NOMO-1 (cell line): ENCODE data around the gene HAUS3.

Experiments used
- DNase-seq, 2 experiments: peaks; one replicate each; lab custom pipeline; 2025; ENCODE audit not compliant: unreplicated experiment in 2 of 2; lab: John Stamatoyannopoulos, UW

HAUS3 gene, protein sequence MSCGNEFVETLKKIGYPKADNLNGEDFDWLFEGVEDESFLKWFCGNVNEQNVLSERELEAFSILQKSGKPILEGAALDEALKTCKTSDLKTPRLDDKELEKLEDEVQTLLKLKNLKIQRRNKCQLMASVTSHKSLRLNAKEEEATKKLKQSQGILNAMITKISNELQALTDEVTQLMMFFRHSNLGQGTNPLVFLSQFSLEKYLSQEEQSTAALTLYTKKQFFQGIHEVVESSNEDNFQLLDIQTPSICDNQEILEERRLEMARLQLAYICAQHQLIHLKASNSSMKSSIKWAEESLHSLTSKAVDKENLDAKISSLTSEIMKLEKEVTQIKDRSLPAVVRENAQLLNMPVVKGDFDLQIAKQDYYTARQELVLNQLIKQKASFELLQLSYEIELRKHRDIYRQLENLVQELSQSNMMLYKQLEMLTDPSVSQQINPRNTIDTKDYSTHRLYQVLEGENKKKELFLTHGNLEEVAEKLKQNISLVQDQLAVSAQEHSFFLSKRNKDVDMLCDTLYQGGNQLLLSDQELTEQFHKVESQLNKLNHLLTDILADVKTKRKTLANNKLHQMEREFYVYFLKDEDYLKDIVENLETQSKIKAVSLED

DNA sequence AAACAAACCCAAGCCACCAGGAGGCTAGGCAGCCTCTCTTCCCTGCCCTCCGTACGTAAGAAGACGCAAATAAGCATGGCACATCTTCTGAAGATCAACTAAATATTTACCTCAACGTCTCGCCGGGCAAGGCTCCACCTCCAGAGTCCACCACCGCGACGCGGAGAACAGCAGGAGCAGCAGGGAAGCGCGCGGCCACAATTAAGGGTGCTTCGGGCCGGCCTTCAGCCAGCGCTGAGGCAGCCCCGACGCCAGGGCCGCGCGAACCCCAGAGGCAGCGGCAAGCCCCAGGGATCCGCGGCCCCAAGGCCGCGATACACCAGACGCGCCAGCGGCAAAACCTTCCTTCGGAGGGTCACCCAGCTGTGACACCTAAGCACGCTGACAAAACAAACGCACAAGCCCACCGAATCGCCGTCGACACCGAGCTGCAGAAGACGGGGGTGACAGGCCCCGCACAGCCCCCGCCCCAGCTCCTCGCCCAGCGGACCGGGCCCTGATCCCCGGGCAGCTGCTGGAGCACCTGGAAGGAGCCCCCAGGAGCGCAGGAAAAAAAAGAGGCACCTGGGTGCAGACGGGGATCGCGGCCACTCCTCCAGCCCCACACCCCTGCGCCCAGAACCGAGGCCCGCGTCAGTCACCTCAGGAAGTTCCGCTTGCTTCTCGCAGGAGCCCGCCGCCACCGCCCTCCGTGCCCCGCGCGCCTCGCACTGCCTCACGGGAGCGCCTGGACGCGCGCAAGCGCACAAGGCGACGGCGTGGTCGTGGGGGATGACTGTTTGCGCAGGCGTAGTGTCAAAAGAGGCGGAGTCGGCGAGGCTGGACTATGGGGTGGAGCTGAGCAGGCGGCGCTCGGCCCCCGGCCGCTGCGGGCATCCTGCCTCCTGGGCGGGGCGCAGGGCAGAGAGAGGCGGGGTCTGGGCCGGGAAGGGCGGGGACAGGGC, at the start of gene HAUS3, which contains the start of gene POLN:
HAUS3 (minus strand) TSS at position 712 of the 944 bp plus-strand sequence. CDS start 1,175 bp downstream, outside the sequence.
POLN (minus strand) TSS at position 712 of the 944 bp plus-strand sequence. CDS start 12,890 bp downstream, outside the sequence.
- peak; percentile 95 to 97 for DNase-seq

DNA sequence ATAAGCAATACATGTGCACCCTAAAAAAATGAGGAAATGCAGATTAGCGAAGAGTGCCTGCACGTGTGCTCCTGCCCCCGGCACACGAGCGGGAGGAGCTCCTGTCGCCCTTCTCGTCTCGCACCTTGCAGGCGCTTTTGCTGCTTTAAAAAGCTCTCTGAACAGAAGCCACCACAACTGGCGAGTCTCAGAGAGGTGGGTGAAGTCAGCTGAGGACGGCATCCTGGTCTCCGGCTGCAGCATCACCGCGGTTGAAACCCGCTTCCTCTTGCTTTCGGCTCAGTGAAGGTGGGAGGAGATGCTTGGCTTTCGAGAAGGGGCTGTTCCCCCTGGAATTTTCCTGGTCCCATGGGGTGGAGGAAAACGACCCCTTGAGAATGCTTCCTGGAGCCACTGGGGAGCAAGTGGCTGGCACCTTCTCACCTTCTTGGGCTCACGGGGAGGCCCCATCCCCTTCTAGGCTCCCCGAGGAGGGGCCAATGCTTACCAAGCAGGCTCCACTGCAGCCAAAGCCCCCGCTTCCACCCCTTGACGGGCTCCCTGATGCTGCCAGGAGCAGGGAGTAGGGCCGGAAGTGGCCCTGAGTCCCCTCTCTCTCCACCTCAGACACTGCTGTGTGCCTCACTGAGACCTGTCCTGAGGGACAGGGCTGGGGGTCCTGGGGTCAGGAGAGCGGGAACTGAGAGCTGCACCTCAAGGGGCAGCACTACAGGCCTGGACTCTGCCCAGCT, 49.2 kb upstream of the HAUS3 start:
- DNase-seq: no peak

DNA sequence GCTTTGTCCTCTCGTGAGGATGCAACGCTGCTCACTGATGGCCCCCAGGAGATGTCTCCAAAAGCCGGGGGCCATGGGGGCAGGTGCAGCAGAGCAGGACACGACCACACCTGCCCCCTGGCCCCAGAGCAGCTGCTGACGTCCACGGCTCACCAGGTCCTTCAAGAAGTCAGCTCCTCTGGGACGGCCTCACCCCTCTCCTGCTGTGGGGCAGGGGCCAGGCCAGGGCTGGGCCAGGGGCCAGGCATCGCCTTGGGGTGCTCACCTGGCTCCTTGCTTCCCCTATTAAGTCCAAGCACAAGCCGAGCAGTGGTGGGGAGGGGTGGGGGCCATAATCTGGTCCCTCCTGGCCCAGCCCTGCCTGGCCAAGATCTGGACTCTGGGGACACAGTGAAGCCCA, 48.6 kb upstream of the HAUS3 start:
- DNase-seq: no peak

DNA sequence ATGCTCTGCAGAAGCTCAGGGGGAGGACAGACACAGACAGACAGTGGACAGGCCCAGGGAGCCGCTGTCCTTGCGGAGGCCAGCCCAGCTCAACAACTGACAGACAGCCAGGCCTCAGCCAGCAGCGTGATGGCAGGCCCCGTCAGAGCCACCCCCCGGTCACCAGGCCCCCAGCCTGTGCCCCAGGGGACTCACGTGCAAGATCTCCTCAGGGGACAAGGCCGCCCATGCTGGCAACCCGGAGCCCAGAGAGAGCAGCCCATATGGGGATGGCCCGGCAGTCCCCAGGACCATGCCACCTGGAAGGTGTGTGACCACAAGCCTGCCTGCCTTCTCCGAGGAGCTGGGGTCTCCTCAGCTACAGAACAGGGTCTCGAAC, 48.0 kb upstream of the HAUS3 start:
- DNase-seq: no peak

DNA sequence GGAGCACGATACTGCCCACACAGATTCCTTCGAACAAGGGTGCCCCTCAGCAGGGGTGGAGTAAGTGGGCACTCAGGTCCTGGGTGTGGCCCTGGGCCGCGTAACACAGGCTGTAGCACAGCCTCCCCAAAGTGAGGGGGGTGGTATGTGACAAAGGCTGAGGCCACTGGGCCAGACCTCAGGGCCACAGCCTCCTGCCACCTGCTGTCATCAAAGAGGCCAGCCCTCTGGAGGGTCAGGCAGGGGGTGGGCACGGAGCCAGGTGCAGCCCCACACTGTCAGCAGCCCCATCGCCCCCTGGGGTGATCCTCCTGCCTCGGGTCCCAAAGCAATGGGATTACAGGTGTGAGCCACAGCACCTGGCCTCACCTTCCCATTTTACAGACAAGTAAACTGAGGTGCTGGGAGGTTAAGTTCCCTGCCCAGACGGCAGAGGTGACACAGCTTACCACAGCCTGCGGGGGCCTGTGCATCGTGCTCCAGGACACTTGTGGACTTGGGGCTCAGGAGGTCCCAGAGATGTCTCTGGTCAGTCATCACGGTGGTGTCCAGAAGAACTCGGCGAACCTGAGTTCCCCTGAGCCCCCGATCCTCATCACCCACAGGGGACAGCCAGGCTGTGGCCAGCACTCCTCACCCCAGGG, 47.5 kb upstream of the HAUS3 start:
- DNase-seq: no peak

DNA sequence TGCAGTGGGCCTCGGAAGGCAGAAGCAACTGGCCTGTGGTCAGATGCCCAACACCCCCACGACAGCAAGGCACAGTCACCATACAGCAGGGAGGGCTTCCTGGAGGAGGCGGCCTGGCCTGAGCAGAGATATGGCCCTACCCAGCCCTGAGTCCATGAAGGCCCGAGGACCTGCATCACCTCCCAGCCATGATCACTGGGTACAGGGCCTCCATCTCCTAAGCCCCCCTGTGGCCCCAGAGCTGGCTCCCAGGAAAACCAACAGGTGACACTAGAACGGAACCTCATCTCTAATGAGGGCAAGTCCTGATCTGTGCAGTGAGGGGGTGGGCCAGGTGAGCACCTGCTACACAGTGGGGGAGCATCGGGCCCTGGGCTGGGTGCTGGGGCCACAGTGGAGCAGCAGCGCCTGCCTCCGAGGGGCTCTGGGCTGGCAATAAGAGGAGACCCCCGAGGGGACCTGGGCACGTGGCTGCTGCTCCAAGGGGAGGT, 46.2 kb upstream of the HAUS3 start:
- no peak for DNase-seq

DNA sequence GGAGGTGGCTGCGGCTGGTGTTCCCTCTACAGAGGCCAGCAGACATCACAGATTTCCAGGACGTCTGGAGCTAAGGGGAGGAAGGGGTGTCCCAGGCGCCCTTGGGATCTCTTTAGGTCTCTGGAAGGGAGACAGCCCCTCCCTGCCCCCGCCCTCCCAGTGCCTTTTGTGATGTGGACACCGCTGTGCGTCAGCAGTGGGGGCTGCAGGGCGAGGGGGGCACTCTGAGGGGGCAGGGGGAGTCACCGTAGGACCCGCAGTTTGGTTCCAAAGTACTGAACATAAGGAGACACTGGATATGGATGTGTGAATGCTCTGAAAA, 45.6 kb upstream of the HAUS3 start:
- no peak for DNase-seq

DNA sequence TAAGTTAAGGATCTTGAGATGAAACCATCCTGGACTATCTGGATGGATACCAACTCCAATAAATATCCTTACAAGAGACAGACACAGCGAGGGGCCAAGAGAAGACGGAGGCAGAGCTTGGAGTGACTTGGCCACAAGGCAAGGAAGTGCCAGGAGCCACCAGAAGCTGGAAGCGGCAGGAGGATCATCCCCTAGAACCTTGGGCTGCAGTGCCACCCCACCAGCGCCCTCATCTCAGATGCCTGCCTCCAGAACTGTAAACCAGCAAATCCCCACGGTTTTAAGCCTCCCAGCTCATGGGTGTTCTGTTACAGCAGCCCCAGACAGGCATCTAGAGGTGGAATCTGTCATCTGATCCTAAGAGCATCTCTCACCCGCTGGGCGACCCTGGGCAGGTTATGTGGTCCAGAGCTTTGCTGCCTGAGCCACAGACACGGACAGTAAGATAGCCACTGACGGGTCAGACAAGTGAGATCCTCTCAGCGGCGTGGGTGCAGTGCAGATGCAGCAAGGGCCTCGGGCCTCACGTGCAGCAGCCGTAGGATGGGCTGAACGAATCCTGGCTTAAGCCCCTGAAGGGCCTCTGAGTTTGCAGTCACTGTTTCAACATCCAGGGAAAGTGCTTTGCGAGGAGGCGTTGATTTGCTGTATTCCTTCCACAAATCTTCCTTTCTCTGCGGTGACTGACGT, 45.1 kb upstream of the HAUS3 start:
- DNase-seq: no peak

DNA sequence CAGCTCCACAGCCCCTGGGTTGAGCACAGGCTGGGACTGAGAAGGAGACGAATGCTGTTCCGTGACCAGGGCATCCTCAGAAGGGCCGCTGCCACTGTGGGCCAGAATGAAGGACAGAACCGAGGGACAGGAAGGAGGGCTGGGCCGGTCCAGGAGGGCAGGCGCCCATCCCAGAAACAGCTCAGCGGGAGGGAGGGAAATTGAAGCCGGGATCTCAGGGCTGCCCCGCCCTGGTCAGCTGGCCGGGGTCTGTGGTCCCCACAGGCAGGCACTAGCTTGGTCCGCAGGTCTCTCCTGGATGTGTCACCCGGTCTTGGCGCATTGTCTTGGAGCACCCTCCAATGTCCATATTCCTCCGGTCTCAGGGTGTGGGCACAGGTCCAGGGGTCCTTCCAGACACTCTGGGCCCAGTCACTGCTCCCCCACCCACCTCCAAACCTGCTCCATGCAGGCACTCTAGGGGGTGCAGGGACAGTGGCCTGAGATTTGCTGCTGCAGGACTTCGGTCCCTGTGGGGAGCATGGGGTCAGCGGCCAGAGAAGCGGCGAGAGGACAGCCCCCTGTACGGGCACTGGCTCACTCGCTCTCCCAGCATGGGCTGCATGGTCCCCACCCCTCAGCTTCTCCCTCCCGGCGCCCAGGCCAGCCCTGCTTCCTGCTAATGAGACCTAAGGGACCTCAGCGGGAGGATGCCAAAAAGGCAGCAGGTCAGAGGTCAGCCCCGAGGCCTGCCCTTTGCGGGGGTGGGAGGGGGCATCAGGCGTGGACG, 43.9 kb upstream of the HAUS3 start:
- no peak for DNase-seq

DNA sequence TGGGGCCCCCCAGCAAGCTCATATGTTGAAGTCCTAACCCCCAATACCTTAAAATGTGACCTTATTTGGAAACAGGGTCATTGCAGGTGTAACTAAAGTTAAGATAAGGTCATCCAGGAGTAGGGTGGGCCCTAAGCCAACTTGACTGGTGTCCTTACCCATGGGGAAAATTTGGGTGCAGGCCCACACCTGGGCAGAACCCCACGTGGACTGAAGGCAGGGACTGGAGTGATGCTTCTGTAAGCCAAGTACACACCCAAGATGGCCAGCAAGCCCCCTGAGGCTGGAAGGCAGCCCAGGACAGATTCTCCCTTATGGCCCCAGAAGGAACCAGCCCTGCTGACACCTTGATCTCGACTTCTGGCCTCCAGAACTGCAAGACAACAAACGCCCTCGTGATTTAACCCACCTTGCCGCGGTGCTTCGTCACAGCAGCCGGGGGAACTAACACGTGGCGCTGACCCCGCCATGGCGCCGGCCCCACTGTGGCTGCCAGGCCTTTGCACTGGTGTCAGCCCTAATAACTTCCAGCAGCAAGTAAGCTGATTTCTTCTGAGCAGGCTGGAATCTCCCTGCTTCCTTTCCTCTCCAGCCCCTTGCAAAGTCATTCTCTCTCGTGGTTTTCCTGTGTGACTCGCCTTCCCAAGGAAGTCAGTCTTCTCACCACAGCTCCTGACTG, 43.2 kb upstream of the HAUS3 start:
- no peak for DNase-seq

DNA sequence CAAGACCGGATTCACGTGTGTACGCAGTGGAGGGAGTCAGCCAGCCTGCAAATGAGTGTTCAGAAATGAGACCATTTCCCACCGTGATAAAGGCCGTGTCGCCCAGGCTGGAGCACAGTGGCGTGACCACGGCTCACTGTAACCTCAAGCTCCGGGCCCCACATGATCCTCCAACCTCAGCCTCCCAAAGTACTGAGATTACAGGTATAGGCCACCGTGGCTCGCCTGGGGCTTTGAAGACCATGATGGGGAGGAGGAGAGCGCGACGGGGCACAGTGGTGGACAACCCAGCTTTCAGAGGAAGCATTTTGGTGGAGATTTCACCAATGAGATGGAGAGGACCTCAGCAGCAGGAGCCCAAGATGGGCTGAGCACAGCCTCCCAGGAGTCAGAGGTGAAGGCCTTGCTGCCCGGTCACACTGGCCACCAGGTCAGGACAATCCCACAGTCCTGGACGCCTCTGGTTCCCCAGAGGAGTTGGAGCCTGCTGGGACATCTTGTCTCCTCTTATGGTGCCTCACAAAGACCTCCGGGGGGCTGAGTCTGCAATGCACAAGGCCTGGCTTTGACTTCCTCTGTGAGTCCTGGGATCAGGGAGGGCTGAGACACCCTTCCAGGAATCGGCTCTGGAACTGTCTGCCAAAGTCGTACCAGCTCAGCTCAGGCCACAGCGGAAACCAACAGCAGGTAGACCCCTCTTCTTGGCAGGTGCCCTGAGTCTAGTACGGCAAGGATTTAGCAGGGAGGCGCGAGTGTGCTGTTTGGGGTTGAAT, 42.4 kb upstream of the HAUS3 start:
- no peak for DNase-seq

DNA sequence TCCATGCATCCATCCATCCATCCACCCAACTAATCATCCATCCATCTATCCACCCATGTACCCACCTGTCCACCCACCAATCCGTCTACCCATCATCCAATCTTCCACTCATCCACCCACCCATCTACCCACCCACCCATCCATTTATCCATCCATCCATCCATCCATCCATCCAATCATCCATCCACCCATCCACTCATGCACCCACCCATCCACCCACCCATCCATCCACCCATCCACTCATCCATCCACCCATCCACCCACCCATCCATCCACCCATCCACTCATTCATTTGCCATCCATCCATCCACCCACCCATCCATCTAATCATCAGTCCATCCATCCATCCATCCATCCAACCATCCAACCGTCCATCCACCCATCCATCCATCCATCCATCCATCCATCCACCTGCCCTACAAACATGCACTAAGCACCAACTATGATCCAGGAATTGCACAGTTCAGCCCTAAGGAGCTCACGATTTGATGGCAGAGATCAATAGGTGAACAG, 41.3 kb upstream of the HAUS3 start:
- no peak for DNase-seq

DNA sequence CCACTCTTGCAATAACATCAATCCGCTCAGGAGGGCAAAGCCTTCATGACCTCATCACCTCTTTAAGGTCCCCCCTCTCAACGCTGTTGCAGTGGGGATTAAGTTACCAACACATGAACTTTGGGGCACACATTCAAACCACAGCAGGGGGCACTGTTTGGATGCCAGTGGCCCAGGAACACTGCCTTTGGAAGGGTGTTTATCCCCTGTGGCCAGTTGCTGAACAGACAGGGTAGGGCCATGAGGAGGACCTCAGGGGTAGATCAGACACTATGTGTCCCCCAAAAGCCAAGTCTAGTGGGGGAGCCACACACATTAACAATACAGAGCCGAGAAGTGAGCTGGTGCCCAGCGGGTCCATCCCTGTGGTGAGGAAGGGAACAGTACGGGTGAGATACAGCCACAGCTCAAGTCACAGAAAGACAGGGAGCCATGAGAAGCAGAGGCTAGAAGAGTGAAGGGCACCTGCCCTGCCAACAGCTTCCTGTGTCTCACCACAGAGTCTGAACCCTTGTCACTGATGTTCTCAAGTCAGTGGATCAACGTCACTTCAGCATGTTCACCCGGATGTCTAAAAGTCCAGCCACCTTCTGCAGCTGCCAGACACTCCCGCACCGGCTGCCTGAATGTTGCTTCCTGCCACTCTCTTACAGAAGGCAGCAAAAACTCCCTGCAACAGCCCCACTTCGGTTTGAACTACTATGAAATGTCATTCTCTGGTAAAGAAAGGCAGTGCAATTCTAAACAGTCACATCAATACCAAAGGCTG, 39.8 kb upstream of the HAUS3 start:
- no peak for DNase-seq

DNA sequence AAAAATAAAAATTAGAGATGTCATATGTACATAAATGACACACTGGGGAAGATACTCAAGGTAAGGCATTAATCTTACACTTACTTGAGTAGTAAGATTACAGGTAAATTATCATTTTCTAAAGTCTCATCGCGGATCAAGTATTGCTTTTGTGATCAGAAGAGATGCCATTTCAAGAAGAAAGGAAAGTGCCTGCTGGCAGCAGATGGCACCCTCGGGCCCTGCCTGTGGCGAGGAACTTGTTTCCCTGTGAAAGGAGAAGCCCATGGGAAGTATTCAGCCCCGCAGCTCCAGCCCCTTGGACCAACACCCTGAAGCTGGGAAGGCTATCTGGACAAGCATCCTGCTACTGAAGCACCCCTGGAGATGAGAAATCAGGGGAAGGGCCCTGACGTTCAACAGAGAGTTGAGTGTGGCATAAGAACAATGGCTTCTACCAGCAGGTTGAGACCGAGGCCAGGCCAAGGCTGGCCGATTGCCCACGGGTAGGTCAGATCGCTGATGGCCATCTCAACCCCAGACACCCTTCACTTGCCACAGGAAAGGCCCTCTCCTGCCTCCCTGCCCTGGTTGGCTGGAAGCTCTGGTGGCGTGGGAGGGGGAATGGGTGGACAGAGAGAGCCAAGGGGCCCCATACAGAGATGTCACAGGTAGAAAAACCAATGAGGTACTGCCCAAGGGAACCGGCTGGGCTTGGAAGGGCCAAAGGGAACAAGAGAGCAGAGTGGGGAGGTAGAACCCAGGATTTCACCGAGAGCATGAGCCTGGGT, 38.8 kb upstream of the HAUS3 start:
- DNase-seq: no peak

DNA sequence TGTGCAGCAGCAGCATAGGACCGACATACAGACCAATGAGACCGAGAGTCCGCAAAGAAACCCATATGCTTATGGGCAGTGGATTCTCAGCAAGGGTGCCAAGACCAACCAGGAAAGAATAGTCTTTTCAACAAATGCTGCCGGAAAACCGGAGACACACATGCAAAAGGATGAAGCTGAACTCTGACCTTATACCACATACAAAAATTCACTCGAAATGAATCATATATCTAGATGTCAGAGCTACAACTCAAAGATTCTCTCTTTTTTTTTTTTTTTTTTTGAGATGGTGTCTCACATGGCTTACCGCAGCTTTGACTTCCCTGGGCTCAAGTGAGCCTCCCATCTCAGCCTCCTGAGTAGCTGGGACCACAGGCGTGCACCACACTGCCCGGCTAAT, 36.0 kb upstream of the HAUS3 start:
- no peak for DNase-seq
